Mesothelial cell of epicardium (in vitro differentiated cells): ENCODE measurements around the gene CHRNA1. TPM values are rescaled to one million over a fixed set of nuclear protein-coding genes. Genes with fewer than 3 reads are reported as not detected.

Source experiments
- DNase-seq, 2 experiments: peaks; one replicate each; pipeline ENCODE4 v3.0.0; 2021; ENCODE audit warnings: low spot score in 2 of 2; ENCODE audit not compliant: unreplicated experiment in 2 of 2
- H3K27ac Mint-ChIP-seq: 2 replicates; pipeline ENCODE4 v1.8.0; 2021; ENCODE audit warnings: mixed read lengths
- H3K27me3 Mint-ChIP-seq: 2 replicates; pipeline ENCODE4 v1.8.0; 2021; ENCODE audit warnings: low read depth, mixed read lengths
- H3K36me3 Mint-ChIP-seq: 2 replicates; pipeline ENCODE4 v1.8.0; 2021; ENCODE audit warnings: mixed read lengths
- H3K4me1 Mint-ChIP-seq: 2 replicates; pipeline ENCODE4 v1.8.0; 2021; ENCODE audit warnings: mixed read lengths
- H3K4me3 Mint-ChIP-seq: 2 replicates; pipeline ENCODE4 v1.8.0; 2021; ENCODE audit warnings: mild to moderate bottlenecking, moderate library complexity, mixed read lengths
- H3K9me3 Mint-ChIP-seq: 2 replicates; pipeline ENCODE4 v1.8.0; 2021; ENCODE audit warnings: mixed read lengths
- CTCF ChIP-seq: fragments of 200-600 bp; sonication (generic); IDR thresholded peaks from one replicate; pipeline ENCODE4 v1.5.0; 2021; ENCODE audit warnings: antibody characterized with exemption; ENCODE audit not compliant: unreplicated experiment
- total RNA-seq: library from RNA; stranded (reverse); gene quantifications from 3 replicates; pipeline ENCODE4 v1.2.1, GENCODE V29; 2021

CHRNA1 gene
- total RNA-seq, 1 donor from 2014 or later: 0.16 TPM

DNA sequence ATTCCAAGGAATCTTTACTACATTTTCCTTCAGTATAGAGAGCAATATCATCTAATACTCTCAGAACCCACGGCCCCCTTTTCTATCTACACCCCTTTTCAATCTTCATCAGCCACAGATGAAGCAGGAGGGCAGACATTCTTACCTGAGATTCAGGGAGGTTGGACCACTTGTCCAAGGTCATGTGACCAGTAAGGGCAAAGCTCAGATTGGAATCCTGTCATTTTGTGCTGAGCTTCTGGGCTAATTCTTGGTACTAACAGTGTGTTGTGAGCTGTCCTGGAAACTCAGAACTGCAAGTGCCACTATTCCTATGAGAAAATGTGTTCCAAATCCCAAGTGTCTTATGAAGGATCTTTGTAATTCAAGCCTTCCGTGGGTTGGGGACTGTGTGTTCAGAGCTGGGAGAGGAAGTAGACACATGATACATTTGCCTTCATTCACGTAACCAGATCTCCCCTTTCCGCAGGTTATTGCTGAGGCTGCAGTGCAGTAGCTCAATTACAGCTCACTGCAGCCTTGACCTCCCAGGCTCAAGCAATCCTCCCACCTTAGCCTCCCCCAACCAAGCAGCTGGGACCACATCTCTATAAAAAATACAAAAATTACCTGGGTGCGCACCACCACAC, 3.3 kb downstream of the CHRNA1 start:
- no peak for TF ChIP-seq CTCF
- DNase-seq: no peak
- no peak overlapping the region for H3K4me3 Mint-ChIP-seq
- no peak overlapping the region for H3K27ac Mint-ChIP-seq
- no peaks in the 10 kb centered on the region for H3K27me3 Mint-ChIP-seq
- H3K4me1 Mint-ChIP-seq: peaks cover 13% of the 10 kb centered on the region
- H3K9me3 Mint-ChIP-seq: no peaks in the 10 kb centered on the region
- no peaks in the 10 kb centered on the region for H3K36me3 Mint-ChIP-seq

DNA sequence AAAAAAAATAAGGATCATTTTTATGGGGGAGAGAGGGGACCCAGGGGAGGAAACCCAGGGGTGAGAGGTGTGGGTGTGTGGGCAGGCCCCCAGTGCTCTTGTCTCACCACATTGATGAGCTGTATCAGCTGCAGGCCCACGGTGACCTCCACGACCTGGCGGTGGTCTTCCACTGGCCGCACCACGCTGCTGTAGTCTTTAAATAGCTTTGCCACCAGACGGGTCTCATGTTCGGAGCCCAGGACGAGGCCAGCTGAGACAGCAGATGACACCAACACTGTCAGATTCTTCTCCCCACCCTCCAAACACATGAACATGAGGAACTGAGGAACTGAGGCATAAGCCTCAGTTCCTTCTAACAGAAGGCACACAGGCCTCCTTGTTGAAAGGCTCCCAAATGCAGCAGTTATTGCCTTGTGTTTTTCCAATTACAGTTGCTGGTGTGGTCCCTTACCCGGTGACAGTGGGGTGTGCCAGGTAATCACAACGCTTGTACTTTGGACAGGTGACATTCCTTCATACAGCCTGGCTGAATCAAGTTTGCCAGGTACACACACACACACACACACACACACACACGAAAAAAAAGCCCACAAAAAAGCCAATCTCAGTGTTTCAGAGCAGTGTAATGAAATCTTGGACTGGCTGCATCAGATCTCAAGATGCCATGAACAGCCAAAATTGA, 4.7 kb downstream of the CHRNA1 start:
- H3K27me3 Mint-ChIP-seq: no peaks in the 10 kb centered on the region
- H3K27ac Mint-ChIP-seq: no peak overlapping the region
- no peak for TF ChIP-seq CTCF
- no peaks in the 10 kb centered on the region for H3K9me3 Mint-ChIP-seq
- no peak for DNase-seq
- H3K36me3 Mint-ChIP-seq: no peaks in the 10 kb centered on the region
- no peak overlapping the region for H3K4me3 Mint-ChIP-seq
- peaks cover 13% of the 10 kb centered on the region for H3K4me1 Mint-ChIP-seq

- Mint-ChIP-seq H3K36me3 (no peaks in the 10 kb centered on the region), H3K27me3 (no peaks in the 10 kb centered on the region), H3K27ac (no peak overlapping the region), H3K4me1 (peaks cover 1% of the 10 kb centered on the region), H3K9me3 (no peaks in the 10 kb centered on the region), H3K4me3 (no peak overlapping the region)
- no peak for DNase-seq
- TF ChIP-seq CTCF: no peak
Measured at GRCh38 chr2:174756743-174757142, 7.5 kb downstream of the CHRNA1 start.

- no peak for TF ChIP-seq CTCF
- no peak overlapping the region for H3K4me3 Mint-ChIP-seq
- DNase-seq: no peak
- H3K36me3 Mint-ChIP-seq: no peaks in the 10 kb centered on the region
- no peak overlapping the region for H3K27ac Mint-ChIP-seq
- H3K27me3 Mint-ChIP-seq: no peaks in the 10 kb centered on the region
- peaks cover 3% of the 10 kb centered on the region for H3K4me1 Mint-ChIP-seq
- no peaks in the 10 kb centered on the region for H3K9me3 Mint-ChIP-seq
Measured at GRCh38 chr2:174753038-174753633, 11.1 kb downstream of the CHRNA1 start.

DNA sequence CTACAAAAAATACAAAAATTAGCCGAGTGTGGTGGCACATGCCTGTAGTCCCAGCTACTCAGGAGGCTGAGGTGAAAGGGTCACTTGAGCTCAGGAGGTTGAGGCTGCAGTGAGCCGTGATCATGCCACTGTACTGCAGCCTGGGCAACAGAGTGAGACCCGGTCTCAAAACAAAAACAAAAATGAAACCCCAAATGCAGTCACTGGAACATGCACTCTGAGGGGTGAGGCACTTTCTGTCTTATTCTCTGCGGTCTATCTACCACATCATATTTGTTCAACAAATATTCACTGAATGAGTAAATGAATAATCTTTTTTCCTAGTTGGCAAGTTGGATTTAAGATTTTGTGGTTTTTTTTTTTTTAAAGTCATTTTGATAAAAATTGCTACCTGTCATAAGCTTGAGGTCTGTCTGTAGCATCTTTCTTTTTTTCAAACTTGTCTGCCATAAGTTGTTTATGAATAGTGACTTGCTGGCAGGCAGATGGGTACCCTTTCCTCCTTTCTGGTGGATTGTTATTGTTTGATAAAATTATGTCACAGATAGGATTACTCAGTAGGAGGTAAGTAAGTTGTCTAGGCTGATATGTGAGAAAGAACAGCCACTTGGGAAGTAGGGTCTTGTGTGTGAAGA, 11.8 kb downstream of the CHRNA1 start:
- H3K36me3 Mint-ChIP-seq: no peaks in the 10 kb centered on the region
- no peaks in the 10 kb centered on the region for H3K27me3 Mint-ChIP-seq
- no peak overlapping the region for H3K27ac Mint-ChIP-seq
- H3K4me3 Mint-ChIP-seq: no peak overlapping the region
- TF ChIP-seq CTCF: no peak
- no peak for DNase-seq
- H3K9me3 Mint-ChIP-seq: no peaks in the 10 kb centered on the region
- H3K4me1 Mint-ChIP-seq: peaks cover 3% of the 10 kb centered on the region
